Measurements from ENCODE around the gene TMEM212. TPM values are rescaled to one million over a fixed set of nuclear protein-coding genes. Genes with fewer than 3 reads are reported as not detected.

Gene TMEM212
- total and polyA plus RNA-seq, 7 donors = not detected

GRCh38 chr3:171817074-171817800 lies 25.9 kb upstream of the TMEM212 start:
- WGBS, 2 donors = 87 to 92% methylated on average over 4 of the region's 4 CpGs
- no peak overlapping the region for H3K27ac ChIP-seq

GRCh38 chr3:171821044-171821443 lies 22.1 kb upstream of the TMEM212 start:
- no peak for DNase-seq
- TF ChIP-seq POLR2A (IDR thresholded peaks at IDR 0.05) (no peak), POLR2AphosphoS5 (IDR thresholded peaks at IDR 0.05) (no peak), EP300 (IDR thresholded peaks at IDR 0.05) (no peak), CTCF (IDR thresholded peaks at IDR 0.05) (no peak)
- no peak overlapping the region for H3K27ac ChIP-seq
- H3K9me3 ChIP-seq = no peaks in the 10 kb centered on the region
- WGBS, 2 donors = 94 to 96% methylated on average over 3 of the region's 3 CpGs
- intact Hi-C loops (cut with DNase I) = no loop called here
- no peaks in the 10 kb centered on the region for H3K27me3 ChIP-seq
- H3K4me1 ChIP-seq = no peaks in the 10 kb centered on the region
- no peaks in the 10 kb centered on the region for H3K36me3 ChIP-seq
- H3K4me3 ChIP-seq = no peak overlapping the region

More at GRCh38 chr3:171817074-171817800, 25.9 kb upstream of the TMEM212 start:
- intact Hi-C loops (cut with DNase I) = no loop called here
- Histone ChIP-seq H3K4me3 (no peak overlapping the region), H3K4me1 (no peaks in the 10 kb centered on the region), H3K36me3 (no peaks in the 10 kb centered on the region), H3K27me3 (no peaks in the 10 kb centered on the region), H3K9me3 (no peaks in the 10 kb centered on the region)
- DNase-seq = no peak
- TF ChIP-seq CTCF (IDR thresholded peaks at IDR 0.05) (no peak), POLR2A (IDR thresholded peaks at IDR 0.05) (no peak), EP300 (IDR thresholded peaks at IDR 0.05) (no peak), POLR2AphosphoS5 (IDR thresholded peaks at IDR 0.05) (no peak)

- Histone ChIP-seq H3K9me3 (no peaks in the 10 kb centered on the region), H3K27me3 (no peaks in the 10 kb centered on the region), H3K36me3 (no peaks in the 10 kb centered on the region), H3K27ac (no peak overlapping the region), H3K4me3 (no peak overlapping the region), H3K4me1 (no peaks in the 10 kb centered on the region)
- TF ChIP-seq POLR2A (IDR thresholded peaks at IDR 0.05) = no peak
- no peak for TF ChIP-seq CTCF (IDR thresholded peaks at IDR 0.05)
- TF ChIP-seq EP300 (IDR thresholded peaks at IDR 0.05) = no peak
- TF ChIP-seq POLR2AphosphoS5 (IDR thresholded peaks at IDR 0.05) = no peak
- intact Hi-C loops (cut with DNase I) = no loop called here
- WGBS, 2 donors = 37 to 64% methylated on average over 2 of the region's 2 CpGs
- no peak for DNase-seq
Observed at GRCh38 chr3:171821778-171822358, 21.3 kb upstream of the TMEM212 start.

- H3K36me3 ChIP-seq = no peaks in the 10 kb centered on the region
- no peak overlapping the region for H3K4me3 ChIP-seq
- no peaks in the 10 kb centered on the region for H3K27me3 ChIP-seq
- no peaks in the 10 kb centered on the region for H3K9me3 ChIP-seq
- WGBS, 2 donors = 64 to 93% methylated on average over 4 of the region's 4 CpGs
- no peaks in the 10 kb centered on the region for H3K4me1 ChIP-seq
- DNase-seq = no peak
- no peak overlapping the region for H3K27ac ChIP-seq
- intact Hi-C loops (cut with DNase I) = no loop called here
- TF ChIP-seq EP300 (IDR thresholded peaks at IDR 0.05) = no peak
Observed at GRCh38 chr3:171822431-171823106, 20.6 kb upstream of the TMEM212 start.

- intact Hi-C loops (cut with DNase I) = no loop called here
- DNase-seq = no peak
- no peaks in the 10 kb centered on the region for H3K27me3 ChIP-seq
- H3K4me1 ChIP-seq = no peaks in the 10 kb centered on the region
- H3K36me3 ChIP-seq = no peaks in the 10 kb centered on the region
- no peaks in the 10 kb centered on the region for H3K9me3 ChIP-seq
- H3K4me3 ChIP-seq = no peak overlapping the region
- H3K27ac ChIP-seq = no peak overlapping the region
- no peak for TF ChIP-seq POLR2A (IDR thresholded peaks at IDR 0.05)
- TF ChIP-seq CTCF (IDR thresholded peaks at IDR 0.05) = no peak
- no peak for TF ChIP-seq POLR2AphosphoS5 (IDR thresholded peaks at IDR 0.05)
- TF ChIP-seq EP300 (IDR thresholded peaks at IDR 0.05) = no peak
- WGBS, 2 donors = 69 to 77% methylated on average over 6 of the region's 6 CpGs
Observed at GRCh38 chr3:171824116-171824515, 19.0 kb upstream of the TMEM212 start.

Data from sigmoid colon (tissue), 7 donors.